ENCODE measurements around the gene KDM4B. TPM values are rescaled to one million over a fixed set of nuclear protein-coding genes. Genes with fewer than 3 reads are reported as not detected.

Gene KDM4B
- total and polyA plus RNA-seq, 9 of the 15 experiments (the other 6 are each of a cell fraction or from before 2014, with no cell fraction given) = 0.21 to 29.9 (median 7.3) TPM

- H2AFZ ChIP-seq (ENCODE audit: low read depth, low read length) = no peak overlapping the region
- H4K20me1 ChIP-seq (replicated peaks; ENCODE audit: control insufficient read depth, insufficient read depth, low read length) = no peaks in the 10 kb centered on the region
- no peak overlapping the region for H3K4me2 ChIP-seq (ENCODE audit: insufficient read depth, low read length)
- no peak for FAIRE-seq
- in situ Hi-C loops (cut with MboI) = no loop called here
- no peak overlapping the region for H3K9ac ChIP-seq (ENCODE audit: insufficient read depth in 1 of 2, low read depth in 2 of 2, low read length in 2 of 2)
- H3K9me1 ChIP-seq (ENCODE audit: control insufficient read depth, insufficient read depth, low read length) = no peaks in the 10 kb centered on the region
- no peak overlapping the region for H3K27ac ChIP-seq (ENCODE audit: extremely low read depth, low read depth, low read length)
- BruUV-seq (replicated peaks) = no TSS peak
- peaks cover 0 to 12% of the 10 kb centered on the region in 2 experiments; a peak in 2 of 5 replicates for H3K4me1 ChIP-seq (replicated peaks in 1 of 2; ENCODE audit: control insufficient read depth in 2 of 2, insufficient read depth in 2 of 2, low read length in 2 of 2)
- H3K79me2 ChIP-seq (ENCODE audit: control insufficient read depth, insufficient read depth, low read length) = no peaks in the 10 kb centered on the region
- 97% methylated on average over 10 of the region's 10 CpGs for WGBS (ENCODE audit: insufficient coverage, low coverage, missing lambda C conversion rate)
- intact Hi-C loops (cut with micrococcal nuclease) = no loop called here
- TF ChIP-seq BRD4 (IDR thresholded peaks at IDR 0.05) (no peak), ZNF79 (CRISPR knock-in tag; IDR thresholded peaks at IDR 0.05; ENCODE audit: low read depth) (no peak), POLR2H (tag; IDR thresholded peaks at IDR 0.05; ENCODE audit: low read depth) (no peak), ZNF134 (CRISPR knock-in tag; conservative IDR thresholded peaks at IDR 0.05) (no peak), ZNF707 (CRISPR knock-in tag; conservative IDR thresholded peaks at IDR 0.05) (no peak), CREB3L1 (IDR thresholded peaks at IDR 0.05; ENCODE audit: borderline replicate concordance, low read depth) (no peak), ZNF253 (CRISPR knock-in tag; conservative IDR thresholded peaks at IDR 0.05) (no peak), PURB (CRISPR knock-in tag; IDR thresholded peaks at IDR 0.05; ENCODE audit: low read depth) (no peak), KLF10 (CRISPR knock-in tag; IDR thresholded peaks at IDR 0.05) (no peak), NR2C1 (IDR thresholded peaks at IDR 0.05) (no peak), NR2C1 (tag; IDR thresholded peaks at IDR 0.05) (no peak), HOXB6 (CRISPR knock-in tag; IDR thresholded peaks at IDR 0.05; ENCODE audit: borderline replicate concordance) (no peak), HDAC8 (tag; IDR thresholded peaks at IDR 0.05) (no peak), CBX8 (IDR thresholded peaks at IDR 0.05; ENCODE audit: borderline replicate concordance, extremely low read depth, low read depth, low read length, poor library complexity, severe bottlenecking) (no peak), KDM1A (IDR thresholded peaks at IDR 0.05) (no peak), MBD1 (CRISPR knock-in tag; IDR thresholded peaks at IDR 0.05) (no peak), HNRNPUL1 (IDR thresholded peaks at IDR 0.05; ENCODE audit: low read length) (no peak)
- H3K27me3 ChIP-seq (ENCODE audit: control insufficient read depth in 2 of 2, insufficient read depth in 2 of 2, low read length in 2 of 2) = no peaks in the 10 kb centered on the region
- POLR2A ChIA-PET = no interaction called here
- DNase-seq (ENCODE audit: extremely low read depth in 1 of 4, low spot score in 3 of 4) = no peak
- no peak overlapping the region for H3K4me3 ChIP-seq
- no peak for ATAC-seq
- peaks cover 86% of the 10 kb centered on the region; the same call in 2 of the 3 replicates for H3K36me3 ChIP-seq (ENCODE audit: control insufficient read depth, insufficient read depth, low read length)
- no peaks in the 10 kb centered on the region for H3K9me3 ChIP-seq (replicated peaks; ENCODE audit: control insufficient read depth, insufficient read depth, low read depth, low read length)
- CTCF ChIA-PET (ENCODE audit: low intra/inter-chr PET ratio) = no interaction called here
Observed at GRCh38 chr19:4955274-4955673, 13.6 kb upstream of the KDM4B start.
